Tibial nerve (tissue), 4 donors: Measurements from ENCODE around the gene DOK7.

ENCODE experiments used
- EP300 ChIP-seq, 2 donors: sonication (generic); formaldehyde crosslinking; IDR thresholded peaks; one replicate each; pipeline ENCODE4 v1.6.1; 2017; ENCODE audit warnings: antibody characterized with exemption in 2 of 2, mild to moderate bottlenecking in 1 of 2
- POLR2A ChIP-seq, 2 donors: fragments of 450-650 bp; IDR thresholded peaks; one replicate each; pipeline ENCODE4 v1.6.1; 2017; ENCODE audit warnings: antibody characterized with exemption in 2 of 2, mild to moderate bottlenecking in 2 of 2, moderate library complexity in 2 of 2
- TF ChIP-seq, protein P1 (sequence below), 5 experiments: fragments of 200-600 bp in 3 of 5; fragments of 450-650 bp in 2 of 5; sonication (generic) in 3 of 5; IDR thresholded peaks; one replicate each; pipeline ENCODE4 v1.5.1; 2016 to 2019; ENCODE audit warnings: antibody characterized with exemption in 5 of 5, mild to moderate bottlenecking in 3 of 5, moderate library complexity in 2 of 5

DNA sequence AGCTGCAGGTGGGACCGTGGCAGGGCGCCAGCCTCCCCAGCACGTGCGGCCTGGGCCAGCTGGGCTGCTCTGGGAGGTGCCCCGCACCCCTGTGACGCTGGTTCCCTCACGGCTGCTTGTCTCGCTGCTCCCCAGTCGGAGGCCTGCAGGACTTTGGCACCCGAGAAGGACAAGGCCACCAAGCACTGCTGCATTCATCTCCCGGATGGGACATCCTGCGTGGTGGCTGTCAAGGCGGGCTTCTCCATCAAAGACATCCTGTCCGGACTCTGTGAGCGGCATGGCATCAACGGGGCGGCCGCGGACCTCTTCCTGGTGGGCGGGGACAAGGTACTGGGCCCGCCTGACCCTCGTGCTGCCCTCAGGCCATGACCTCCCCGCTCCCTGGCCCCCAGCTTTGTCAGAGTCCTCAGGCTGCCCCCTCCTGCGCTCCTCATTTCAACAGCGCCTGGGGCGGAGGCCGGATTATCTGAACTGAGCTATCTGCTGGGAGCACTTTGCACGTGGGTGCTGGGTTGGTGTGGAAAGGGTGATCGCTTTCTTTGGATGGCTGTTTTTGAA lies 40.8 kb upstream of the DOK7 start:
- TF ChIP-seq, protein P1, sequence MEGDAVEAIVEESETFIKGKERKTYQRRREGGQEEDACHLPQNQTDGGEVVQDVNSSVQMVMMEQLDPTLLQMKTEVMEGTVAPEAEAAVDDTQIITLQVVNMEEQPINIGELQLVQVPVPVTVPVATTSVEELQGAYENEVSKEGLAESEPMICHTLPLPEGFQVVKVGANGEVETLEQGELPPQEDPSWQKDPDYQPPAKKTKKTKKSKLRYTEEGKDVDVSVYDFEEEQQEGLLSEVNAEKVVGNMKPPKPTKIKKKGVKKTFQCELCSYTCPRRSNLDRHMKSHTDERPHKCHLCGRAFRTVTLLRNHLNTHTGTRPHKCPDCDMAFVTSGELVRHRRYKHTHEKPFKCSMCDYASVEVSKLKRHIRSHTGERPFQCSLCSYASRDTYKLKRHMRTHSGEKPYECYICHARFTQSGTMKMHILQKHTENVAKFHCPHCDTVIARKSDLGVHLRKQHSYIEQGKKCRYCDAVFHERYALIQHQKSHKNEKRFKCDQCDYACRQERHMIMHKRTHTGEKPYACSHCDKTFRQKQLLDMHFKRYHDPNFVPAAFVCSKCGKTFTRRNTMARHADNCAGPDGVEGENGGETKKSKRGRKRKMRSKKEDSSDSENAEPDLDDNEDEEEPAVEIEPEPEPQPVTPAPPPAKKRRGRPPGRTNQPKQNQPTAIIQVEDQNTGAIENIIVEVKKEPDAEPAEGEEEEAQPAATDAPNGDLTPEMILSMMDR (IDR thresholded peaks at IDR 0.05), result no peak
- no peak for TF ChIP-seq POLR2A (IDR thresholded peaks at IDR 0.05)
- no peak for TF ChIP-seq EP300 (IDR thresholded peaks at IDR 0.05)
